IMR-90 (cell line): ENCODE results near the gene BDKRB1. TPM values are rescaled to one million over a fixed set of nuclear protein-coding genes. Genes with fewer than 3 reads are reported as not detected.

Source experiments
- ATAC-seq: fragments of 200-7000 bp; cut with Tn5 transposase; 2 replicates; pipeline ENCODE4 v1.9.1; 2020; ENCODE audit warnings: low read depth, mild to moderate bottlenecking, moderate library complexity
- BruUV-seq: library from RNA; stranded (reverse); fragments of 400-500 nt; replicated peaks from 2 replicates; lab custom pipeline; 2021; lab: Mats Ljungman, UMichigan
- CTCF ChIA-PET: fragments of 300-600 bp; formaldehyde crosslinking; extraction: SDS; loops from one replicate; lab custom pipeline; 2021; ENCODE audit warnings: antibody characterized with exemption; lab: Yijun Ruan, JAX
- POLR2A ChIA-PET: fragments of 300-600 bp; sonication (Branson Sonifier 250); formaldehyde crosslinking; loops from one replicate; lab custom pipeline; 2022; ENCODE audit warnings: antibody characterized with exemption; ENCODE audit not compliant: unreplicated experiment; lab: Charles Lee
- DNase-seq: peaks from one replicate; pipeline ENCODE4 v3.0.0; 2013
- H2AFZ ChIP-seq: replicated peaks from 2 replicates; pipeline ENCODE3; 2013; ENCODE audit warnings: low read length, mild to moderate bottlenecking; ENCODE audit not compliant: poor library complexity
- H2AK5ac ChIP-seq: 2 replicates; pipeline ENCODE4 v1.6.1; 2013; ENCODE audit warnings: low read depth, low read length, inconsistent platforms
- H2AK9ac ChIP-seq: replicated peaks from 2 replicates; pipeline ENCODE3; 2013; ENCODE audit warnings: mild to moderate bottlenecking, low read depth, low read length, moderate library complexity; ENCODE audit not compliant: poor library complexity
- H2BK120ac ChIP-seq: 2 replicates; pipeline ENCODE4 v1.6.1; 2013; ENCODE audit warnings: low read depth, low read length, inconsistent platforms
- H2BK15ac ChIP-seq: 3 replicates; pipeline ENCODE4 v1.6.1; 2013; ENCODE audit warnings: low read depth, low read length, inconsistent platforms
- H2BK20ac ChIP-seq: 2 replicates; pipeline ENCODE4 v1.6.1; 2013; ENCODE audit warnings: low read depth, mild to moderate bottlenecking, inconsistent platforms, low read length, moderate library complexity
- H2BK5ac ChIP-seq: 2 replicates; pipeline ENCODE4 v1.6.1; 2013; ENCODE audit warnings: mild to moderate bottlenecking, low read depth, low read length, inconsistent platforms; ENCODE audit not compliant: poor library complexity, severe bottlenecking
- H3K14ac ChIP-seq: replicated peaks from 2 replicates; pipeline ENCODE4 v1.6.1; 2013; ENCODE audit warnings: low read depth, low read length, inconsistent platforms
- H3K18ac ChIP-seq: 2 replicates; pipeline ENCODE4 v1.6.1; 2013; ENCODE audit warnings: low read depth, low read length, control low read depth
- H3K23ac ChIP-seq: 2 replicates; pipeline ENCODE4 v1.6.1; 2013; ENCODE audit warnings: low read depth, low read length, inconsistent platforms
- H3K27ac ChIP-seq: 2 replicates; pipeline ENCODE4 v1.5.1; 2013; ENCODE audit warnings: mild to moderate bottlenecking, control low read depth, low read length; ENCODE audit not compliant: insufficient read depth
- H3K27me3 ChIP-seq: 2 replicates; pipeline ENCODE4 v1.6.1; 2013; ENCODE audit warnings: low read length; ENCODE audit not compliant: control insufficient read depth, insufficient read depth
- H3K36me3 ChIP-seq: 2 replicates; pipeline ENCODE4 v1.6.1; 2013; ENCODE audit warnings: low read length, mixed read lengths; ENCODE audit not compliant: control insufficient read depth, insufficient read depth
- H3K4ac ChIP-seq: 2 replicates; pipeline ENCODE4 v1.6.1; 2013; ENCODE audit warnings: low read depth, low read length, inconsistent platforms
- H3K4me1 ChIP-seq: 2 replicates; pipeline ENCODE4 v1.6.1; 2013; ENCODE audit warnings: low read length, mixed read lengths; ENCODE audit not compliant: control insufficient read depth, insufficient read depth
- H3K4me2 ChIP-seq: 2 replicates; pipeline ENCODE4 v1.6.1; 2013; ENCODE audit warnings: low read depth, mild to moderate bottlenecking, control low read depth, low read length, moderate library complexity
- H3K4me3 ChIP-seq: 2 replicates; pipeline ENCODE4 v1.5.1; 2013; ENCODE audit warnings: low read depth, mild to moderate bottlenecking, control low read depth, low read length, moderate library complexity; ENCODE audit not compliant: insufficient read depth
- H3K56ac ChIP-seq: 2 replicates; pipeline ENCODE4 v1.6.1; 2013; ENCODE audit warnings: low read length, inconsistent platforms; ENCODE audit not compliant: insufficient read depth; ENCODE audit errors: extremely low read depth
- H3K79me1 ChIP-seq, 2 experiments: 2 replicates each; pipeline ENCODE4 v1.6.1; 2013; ENCODE audit warnings: low read length in 2 of 2, inconsistent platforms in 1 of 2, low read depth in 1 of 2
- H3K9ac ChIP-seq: 2 replicates; pipeline ENCODE4 v1.6.1; 2013; ENCODE audit warnings: low read depth, low read length, control low read depth
- H3K9me1 ChIP-seq: 2 replicates; pipeline ENCODE4 v1.6.1; 2013; ENCODE audit warnings: low read length, inconsistent platforms; ENCODE audit not compliant: insufficient read depth
- H3K9me3 ChIP-seq: 2 replicates; pipeline ENCODE4 v1.6.1; 2013; ENCODE audit warnings: low read length; ENCODE audit not compliant: control insufficient read depth, insufficient read depth
- H4K20me1 ChIP-seq: 2 replicates; pipeline ENCODE4 v1.6.1; 2013; ENCODE audit warnings: low read length, inconsistent platforms; ENCODE audit not compliant: insufficient read depth
- H4K5ac ChIP-seq: 2 replicates; pipeline ENCODE4 v1.6.1; 2013; ENCODE audit warnings: mild to moderate bottlenecking, low read depth, low read length, control low read depth
- H4K8ac ChIP-seq, 2 experiments: 2 replicates each; pipeline ENCODE4 v1.6.1; 2013; ENCODE audit warnings: low read depth in 2 of 2, low read length in 2 of 2, control low read depth in 1 of 2, inconsistent platforms in 1 of 2
- H4K91ac ChIP-seq: 2 replicates; pipeline ENCODE4 v1.6.1; 2013; ENCODE audit warnings: low read depth, low read length, inconsistent platforms; ENCODE audit not compliant: insufficient read depth
- BHLHE40 ChIP-seq: fragments of 150-350 bp; IDR thresholded peaks from 2 replicates; pipeline ENCODE4 v1.6.1; 2016; ENCODE audit warnings: mild to moderate bottlenecking, low read depth, low read length
- CEBPB ChIP-seq: IDR thresholded peaks from 2 replicates; pipeline ENCODE4 v1.6.1; 2012; ENCODE audit warnings: low read depth, low read length, improper control_type of control experiment
- CHD1 ChIP-seq: IDR thresholded peaks from 2 replicates; pipeline ENCODE4 v1.6.1; 2012; ENCODE audit warnings: low read depth, low read length, improper control_type of control experiment
- CTCF ChIP-seq: conservative IDR thresholded peaks from 2 replicates; pipeline ENCODE4 v1.5.1; 2012; ENCODE audit warnings: mild to moderate bottlenecking, low read depth, low read length, improper control_type of control experiment
- ELK1 ChIP-seq: fragments of 150-350 bp; IDR thresholded peaks from 2 replicates; pipeline ENCODE4 v1.6.1; 2016; ENCODE audit warnings: low read depth, mild to moderate bottlenecking, low read length, moderate library complexity, borderline replicate concordance
- FOS ChIP-seq: fragments of 150-350 bp; IDR thresholded peaks from 2 replicates; pipeline ENCODE4 v1.6.1; 2016; ENCODE audit warnings: low read depth, low read length
- MAFK ChIP-seq: IDR thresholded peaks from 2 replicates; pipeline ENCODE4 v1.6.1; 2012; ENCODE audit warnings: low read depth, low read length, improper control_type of control experiment
- MAZ ChIP-seq: IDR thresholded peaks from 2 replicates; pipeline ENCODE4 v1.6.1; 2012; ENCODE audit warnings: low read depth, mild to moderate bottlenecking, low read length, improper control_type of control experiment, moderate library complexity, borderline replicate concordance
- MXI1 ChIP-seq: IDR thresholded peaks from 2 replicates; pipeline ENCODE4 v1.6.1; 2012; ENCODE audit warnings: low read depth, mild to moderate bottlenecking, low read length, moderate library complexity, borderline replicate concordance
- NFE2L2 ChIP-seq: fragments of 150-350 bp; IDR thresholded peaks from 2 replicates; pipeline ENCODE4 v1.6.1; 2016; ENCODE audit warnings: low read depth, mild to moderate bottlenecking, low read length
- POLR2A ChIP-seq: IDR thresholded peaks from 2 replicates; pipeline ENCODE4 v1.6.1; 2012; ENCODE audit warnings: mild to moderate bottlenecking, low read depth, low read length
- RAD21 ChIP-seq: IDR thresholded peaks from 2 replicates; pipeline ENCODE4 v1.6.1; 2012; ENCODE audit warnings: low read length, improper control_type of control experiment
- RCOR1 ChIP-seq: IDR thresholded peaks from 2 replicates; pipeline ENCODE4 v1.6.1; 2012; ENCODE audit warnings: mild to moderate bottlenecking, low read length, improper control_type of control experiment; ENCODE audit not compliant: insufficient replicate concordance
- RFX5 ChIP-seq: IDR thresholded peaks from 2 replicates; pipeline ENCODE4 v1.8.0; 2012; ENCODE audit warnings: low read depth, mild to moderate bottlenecking, low read length, moderate library complexity
- SMC3 ChIP-seq: fragments of 150-350 bp; IDR thresholded peaks from 2 replicates; pipeline ENCODE4 v1.6.1; 2016; ENCODE audit warnings: low read depth, mild to moderate bottlenecking, antibody characterized with exemption, low read length, moderate library complexity
- USF2 ChIP-seq: fragments of 150-350 bp; IDR thresholded peaks from 2 replicates; pipeline ENCODE4 v1.6.1; 2017; ENCODE audit warnings: mild to moderate bottlenecking, antibody characterized with exemption, low read length, low read depth
- WGBS, 2 experiments: methylation state at CpG; one replicate each; pipeline versions ENCODE4 v1.1.5 to v1.1.7; 2013; ENCODE audit warnings: missing lambda C conversion rate in 2 of 2; ENCODE audit not compliant: insufficient read length in 1 of 2; ENCODE audit errors: extremely low coverage in 2 of 2; 5-methylcytosine and 5-hydroxymethylcytosine counted together
- dilution Hi-C: fragments of 300-500 bp; cut with HindIII; formaldehyde crosslinking; loops from one replicate; pipeline ENCODE4 v1.14.3; 2018; ENCODE audit warnings: low sequenced_read_pairs; ENCODE audit not compliant: unreplicated experiment
- in situ Hi-C: fragments of 300-500 bp; cut with MboI; formaldehyde crosslinking; loops from 3 replicates; pipeline ENCODE4 v1.14.3; 2019; ENCODE audit warnings: low sequenced_read_pairs, inconsistent platforms, mixed read lengths
- intact Hi-C: fragments of 100-400 bp; cut with micrococcal nuclease; formaldehyde crosslinking; loops from 2 replicates; pipeline ENCODE4 v1.10.0; 2022
- polyA plus RNA-seq, 3 experiments: library from polyadenylated mRNA; depleted of rRNA; stranded (reverse); fragments of >200 nt; gene quantifications; 2 replicates each; pipeline ENCODE4 v1.2.3, GENCODE V29; 2012; ENCODE audit warnings: low replicate concordance in 1 of 3
- total RNA-seq: library from RNA; depleted of rRNA; stranded (reverse); fragments of >200 nt; gene quantifications from 2 replicates; pipeline ENCODE4 v1.2.3, GENCODE V29; 2012

Gene BDKRB1
- total and polyA plus RNA-seq, 2 of the 4 experiments (the other 2 are of a cell fraction), result 56.5 to 130 TPM

GRCh38 chr14:96284430-96284829 lies 28.4 kb downstream of the BDKRB1 start:
- intact Hi-C loops (loop anchor here (10.0 kb wide), 1 partner anchor 220 kb away; the partner anchor contains the start of gene PAPOLA), in situ Hi-C loops (no loop called here)
- no TSS peak for BruUV-seq

More at GRCh38 chr14:96284430-96284829, 28.4 kb downstream of the BDKRB1 start:
- 0 out of 2 replicates have a peak, but pooled peaks cover 2% of the 10 kb centered on the region for H3K9me1 ChIP-seq
- no peak overlapping the region for H4K8ac ChIP-seq
- ChIA-PET CTCF (interaction anchor here (0.6 kb wide), 1 partner anchor 189 kb away, joined by 3 read pairs; no protein-coding TSS in a partner anchor), POLR2A (no interaction called here)
- no peak overlapping the region for H2BK20ac ChIP-seq
- H3K23ac ChIP-seq, result no peak overlapping the region
- WGBS, 2 experiments, result no CpG with 5 or more reads among the region's 1 CpG
- H4K5ac ChIP-seq, result no peak overlapping the region
- peaks cover 11% of the 10 kb centered on the region for H3K4me1 ChIP-seq
- H2BK15ac ChIP-seq, result no peak overlapping the region
- no peak overlapping the region for H2AK9ac ChIP-seq
- no peaks in the 10 kb centered on the region for H4K20me1 ChIP-seq
- H3K4me2 ChIP-seq, result no peak overlapping the region
- peaks cover 11% of the 10 kb centered on the region for H3K36me3 ChIP-seq
- H3K27ac ChIP-seq, result no peak overlapping the region
- no peak overlapping the region for H2AK5ac ChIP-seq
- H3K4ac ChIP-seq, result no peak overlapping the region
- H3K9ac ChIP-seq, result no peak overlapping the region; the same call in 1 of the 2 replicates
- H4K91ac ChIP-seq, result no peak overlapping the region
- H3K27me3 ChIP-seq, result no peaks in the 10 kb centered on the region
- DNase-seq, result no peak
- no peak for ATAC-seq
- no peak overlapping the region for H3K18ac ChIP-seq
- H3K14ac ChIP-seq, result no peak overlapping the region
- no peak overlapping the region for H3K56ac ChIP-seq
- TF ChIP-seq SMC3, result no peak
- no peak for TF ChIP-seq RAD21
- no peak for TF ChIP-seq RCOR1
- no peak for TF ChIP-seq RFX5
- TF ChIP-seq CHD1, result no peak
- TF ChIP-seq BHLHE40, result no peak
- TF ChIP-seq USF2, result no peak
- TF ChIP-seq CEBPB, result no peak
- no peak for TF ChIP-seq ELK1
- no peak for TF ChIP-seq MAZ
- TF ChIP-seq POLR2A, result no peak
- TF ChIP-seq NFE2L2, result no peak
- no peak for TF ChIP-seq FOS
- no peak for TF ChIP-seq MXI1
- no peak for TF ChIP-seq MAFK
- no peak for TF ChIP-seq CTCF
- H2BK5ac ChIP-seq, result no peak overlapping the region
- no peak overlapping the region for H2AFZ ChIP-seq
- no peak overlapping the region for H3K4me3 ChIP-seq
- no peak overlapping the region for H2BK120ac ChIP-seq
- H3K79me1 ChIP-seq, result peaks cover 0 to 3% of the 10 kb centered on the region in 2 experiments; a peak in 1 of 4 replicates
- dilution Hi-C loops, result no loop called here
- no peaks in the 10 kb centered on the region for H3K9me3 ChIP-seq
